Measurements from ENCODE around the gene M1AP.

DNA sequence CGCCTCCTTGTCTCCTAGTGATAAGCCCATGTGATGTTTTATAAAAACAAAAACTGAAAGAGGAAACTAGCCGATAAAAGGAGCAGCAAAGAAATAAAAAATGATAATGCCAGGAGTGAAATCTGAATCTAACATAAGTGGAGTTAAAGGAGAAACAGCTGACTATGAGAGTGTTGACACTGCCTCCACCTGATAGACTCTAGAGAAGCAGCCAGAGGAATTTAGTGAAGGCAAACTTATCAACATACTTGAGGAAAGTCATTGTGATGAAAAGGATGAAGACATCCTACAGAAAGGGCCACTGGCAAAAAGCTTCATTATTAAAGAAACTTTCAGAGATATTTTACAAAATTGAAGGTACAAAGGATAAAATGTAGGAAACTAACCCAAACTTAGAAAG, 1.9 kb downstream of the M1AP start:
- TF ChIP-seq CEBPB (IDR thresholded peaks at IDR 0.05; ENCODE audit: low read depth, low read length) (no peak), POLR2A (IDR thresholded peaks at IDR 0.05; ENCODE audit: low read depth, low read length) (no peak), RCOR1 (IDR thresholded peaks at IDR 0.05; ENCODE audit: insufficient replicate concordance, low read length) (no peak), MXI1 (IDR thresholded peaks at IDR 0.05; ENCODE audit: borderline replicate concordance, low read depth, low read length) (no peak), RAD21 (IDR thresholded peaks at IDR 0.05; ENCODE audit: low read length) (no peak), FOS (IDR thresholded peaks at IDR 0.05; ENCODE audit: low read depth, low read length) (no peak), BHLHE40 (IDR thresholded peaks at IDR 0.05; ENCODE audit: low read depth, low read length) (no peak)
- TF ChIP-seq, protein P1, sequence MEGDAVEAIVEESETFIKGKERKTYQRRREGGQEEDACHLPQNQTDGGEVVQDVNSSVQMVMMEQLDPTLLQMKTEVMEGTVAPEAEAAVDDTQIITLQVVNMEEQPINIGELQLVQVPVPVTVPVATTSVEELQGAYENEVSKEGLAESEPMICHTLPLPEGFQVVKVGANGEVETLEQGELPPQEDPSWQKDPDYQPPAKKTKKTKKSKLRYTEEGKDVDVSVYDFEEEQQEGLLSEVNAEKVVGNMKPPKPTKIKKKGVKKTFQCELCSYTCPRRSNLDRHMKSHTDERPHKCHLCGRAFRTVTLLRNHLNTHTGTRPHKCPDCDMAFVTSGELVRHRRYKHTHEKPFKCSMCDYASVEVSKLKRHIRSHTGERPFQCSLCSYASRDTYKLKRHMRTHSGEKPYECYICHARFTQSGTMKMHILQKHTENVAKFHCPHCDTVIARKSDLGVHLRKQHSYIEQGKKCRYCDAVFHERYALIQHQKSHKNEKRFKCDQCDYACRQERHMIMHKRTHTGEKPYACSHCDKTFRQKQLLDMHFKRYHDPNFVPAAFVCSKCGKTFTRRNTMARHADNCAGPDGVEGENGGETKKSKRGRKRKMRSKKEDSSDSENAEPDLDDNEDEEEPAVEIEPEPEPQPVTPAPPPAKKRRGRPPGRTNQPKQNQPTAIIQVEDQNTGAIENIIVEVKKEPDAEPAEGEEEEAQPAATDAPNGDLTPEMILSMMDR (conservative IDR thresholded peaks at IDR 0.05; ENCODE audit: low read depth, low read length) = no peak
- TF ChIP-seq, protein P2, sequence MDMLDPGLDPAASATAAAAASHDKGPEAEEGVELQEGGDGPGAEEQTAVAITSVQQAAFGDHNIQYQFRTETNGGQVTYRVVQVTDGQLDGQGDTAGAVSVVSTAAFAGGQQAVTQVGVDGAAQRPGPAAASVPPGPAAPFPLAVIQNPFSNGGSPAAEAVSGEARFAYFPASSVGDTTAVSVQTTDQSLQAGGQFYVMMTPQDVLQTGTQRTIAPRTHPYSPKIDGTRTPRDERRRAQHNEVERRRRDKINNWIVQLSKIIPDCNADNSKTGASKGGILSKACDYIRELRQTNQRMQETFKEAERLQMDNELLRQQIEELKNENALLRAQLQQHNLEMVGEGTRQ (IDR thresholded peaks at IDR 0.05; ENCODE audit: low read depth, low read length) = no peak
